ENCODE measurements around the gene HRH1.
"Not testable (repeated sequence)": the region's sequence is repeated elsewhere in the genome, so short reads cannot be mapped to it uniquely, and the experiment has no call there.

HRH1 gene

GRCh38 chr3:11173828-11174465 lies 19.7 kb downstream of the HRH1 start:
- no peak for DNase-seq

DNA sequence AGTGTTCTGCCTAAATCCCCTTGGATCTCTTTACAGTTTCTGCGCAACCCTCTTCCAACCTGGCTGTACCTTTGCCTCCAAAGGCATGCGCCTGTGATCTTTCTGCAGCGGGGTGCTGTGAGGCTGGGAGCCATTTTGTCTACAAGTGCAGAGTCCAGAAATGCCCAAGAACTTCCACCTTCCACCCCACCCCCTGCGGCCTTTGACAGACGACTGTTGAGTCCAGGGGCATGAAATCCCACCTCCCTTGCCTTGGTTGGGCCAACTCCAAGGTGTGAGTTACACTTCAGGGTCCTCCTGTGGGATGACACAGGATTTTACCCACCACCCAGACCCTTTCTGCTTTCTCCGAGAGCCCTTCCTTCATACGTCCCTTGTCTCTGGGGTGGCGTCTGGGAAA lies 24.1 kb downstream of the HRH1 start:
- no peak for DNase-seq

DNA sequence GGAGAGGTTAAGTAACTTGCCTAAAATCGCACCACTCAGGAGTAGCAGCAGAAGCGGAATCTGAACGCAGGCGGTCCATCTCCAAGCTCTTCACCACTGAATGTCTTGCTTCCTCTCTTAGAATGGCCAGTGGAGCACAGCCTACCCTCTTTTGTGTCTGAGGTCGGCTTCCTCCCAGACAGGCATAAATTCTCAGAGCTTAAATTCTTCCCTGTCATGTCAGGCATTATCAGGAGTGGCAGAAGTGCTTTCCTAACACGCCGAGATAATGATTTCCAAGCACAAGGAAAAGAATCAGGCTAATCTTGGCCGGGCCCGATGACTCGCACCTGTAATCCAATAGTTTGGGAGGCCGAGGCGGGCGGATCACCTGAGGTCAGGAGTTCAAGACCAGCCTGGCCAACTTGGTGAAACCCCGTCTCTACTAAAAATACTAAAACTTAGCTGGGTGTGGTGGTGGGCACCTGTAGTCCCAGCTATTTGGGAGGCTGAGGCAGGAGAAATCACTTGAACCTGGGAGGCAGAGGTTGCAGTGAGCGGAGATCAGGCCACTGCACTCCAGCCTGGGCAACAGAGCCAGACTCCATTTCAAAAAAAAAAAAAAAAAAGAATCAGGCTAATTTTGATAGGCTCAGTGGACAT lies 30.2 kb downstream of the HRH1 start:
- not testable (repeated sequence) for DNase-seq

DNA sequence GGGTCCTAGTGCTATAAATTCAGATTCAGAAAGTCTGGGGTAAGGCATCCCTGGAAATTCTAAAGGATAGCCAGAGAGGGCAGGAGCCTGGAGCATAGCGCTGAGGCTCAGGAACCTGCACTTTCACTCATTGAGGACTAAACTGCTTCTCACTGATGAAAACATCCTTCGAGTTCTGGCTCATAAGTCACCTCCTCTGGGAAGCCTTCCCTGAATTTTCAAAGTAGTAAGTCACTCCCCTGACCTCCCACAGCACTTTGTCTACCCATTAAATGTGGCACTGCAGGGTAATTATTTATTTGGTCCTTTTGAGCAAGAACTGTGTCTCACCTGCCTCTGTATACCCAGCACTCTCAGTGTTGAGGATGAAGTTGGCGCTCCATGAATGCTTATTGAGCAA lies 30.9 kb downstream of the HRH1 start:
- DNase-seq = no peak

DNA sequence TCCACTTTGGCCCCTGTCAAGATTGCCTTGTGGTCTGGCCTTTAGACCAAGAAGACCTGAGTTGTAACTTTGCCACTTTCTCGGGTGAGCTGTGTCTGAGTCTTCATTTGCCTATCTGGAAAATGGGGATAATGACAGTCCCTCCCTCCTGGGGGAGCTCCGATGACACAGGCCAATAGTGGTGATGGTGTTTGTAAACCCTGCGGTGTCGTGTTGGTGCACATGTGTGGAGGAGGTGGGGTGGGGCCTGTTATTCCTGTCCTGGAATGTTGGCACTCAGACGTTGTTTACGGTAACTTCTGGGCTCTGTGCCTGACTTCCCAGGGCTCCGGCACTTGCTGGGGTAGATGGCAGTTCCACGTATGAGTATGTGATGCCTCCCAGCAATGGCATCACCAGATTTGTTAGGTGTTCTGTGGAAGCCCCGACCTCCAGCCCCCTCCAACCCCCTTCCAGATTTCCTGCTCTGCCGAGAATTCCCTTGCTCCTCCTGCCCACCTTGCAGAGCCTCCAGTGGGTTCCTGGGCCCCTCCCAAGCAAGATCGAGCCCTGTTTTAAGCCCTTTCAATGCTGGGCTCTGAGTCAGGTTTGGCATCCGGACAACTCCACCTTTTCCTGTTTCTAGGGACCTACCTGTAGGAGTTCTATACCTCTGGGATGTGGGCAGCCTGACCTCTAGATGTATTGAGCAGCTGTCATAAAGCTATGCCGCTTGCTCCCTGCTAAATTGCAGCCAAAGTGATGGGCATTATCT lies 31.4 kb downstream of the HRH1 start:
- DNase-seq = no peak

GRCh38 chr3:11186318-11186692 lies 32.0 kb downstream of the HRH1 start:
- DNase-seq = no peak

DNA sequence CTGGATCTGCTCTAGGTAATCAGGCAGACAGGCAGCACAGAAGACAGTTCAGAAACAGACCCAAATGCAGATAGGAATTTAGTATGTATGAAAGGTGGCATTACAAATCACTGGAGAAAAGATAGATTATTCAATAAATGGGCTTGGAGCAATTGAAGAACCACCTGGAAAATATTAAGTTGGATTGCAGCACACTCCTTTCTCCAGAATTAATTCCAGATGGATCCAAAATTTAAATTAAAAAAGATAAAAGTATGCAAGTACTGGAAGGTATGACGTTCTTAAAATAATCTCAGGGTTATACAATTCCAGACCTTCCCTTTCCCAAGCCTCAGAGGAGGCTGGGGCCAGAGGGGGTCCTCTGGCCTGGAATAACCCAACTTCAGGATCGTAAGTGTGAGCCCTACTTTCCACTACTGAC lies 32.5 kb downstream of the HRH1 start:
- DNase-seq = no peak

GRCh38 chr3:11187681-11188080 lies 33.4 kb downstream of the HRH1 start:
- DNase-seq = no peak

- no peak for DNase-seq
These were observed 33.9 kb downstream of the HRH1 start for GRCh38 chr3:11188231-11188630.

DNA sequence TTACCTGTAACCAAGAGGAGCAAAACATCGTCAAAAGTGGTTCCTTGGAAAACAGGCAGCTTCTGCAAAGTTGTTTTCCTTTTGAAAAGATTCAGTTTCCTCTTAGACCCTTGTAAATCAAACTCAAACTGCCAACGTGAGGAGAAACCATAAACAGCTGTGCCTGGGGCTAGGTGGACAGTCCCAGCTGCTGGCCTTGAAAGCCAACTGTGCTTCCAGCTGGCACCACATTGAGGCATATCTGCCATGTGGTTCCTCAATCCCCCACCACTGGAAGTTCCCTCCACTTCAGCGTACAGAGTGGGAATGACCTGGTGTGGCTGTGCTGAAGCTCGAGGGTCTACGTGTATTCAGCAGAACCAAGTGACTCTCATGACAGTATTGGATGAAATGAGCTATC lies 40.9 kb downstream of the HRH1 start:
- no peak for DNase-seq

DNA sequence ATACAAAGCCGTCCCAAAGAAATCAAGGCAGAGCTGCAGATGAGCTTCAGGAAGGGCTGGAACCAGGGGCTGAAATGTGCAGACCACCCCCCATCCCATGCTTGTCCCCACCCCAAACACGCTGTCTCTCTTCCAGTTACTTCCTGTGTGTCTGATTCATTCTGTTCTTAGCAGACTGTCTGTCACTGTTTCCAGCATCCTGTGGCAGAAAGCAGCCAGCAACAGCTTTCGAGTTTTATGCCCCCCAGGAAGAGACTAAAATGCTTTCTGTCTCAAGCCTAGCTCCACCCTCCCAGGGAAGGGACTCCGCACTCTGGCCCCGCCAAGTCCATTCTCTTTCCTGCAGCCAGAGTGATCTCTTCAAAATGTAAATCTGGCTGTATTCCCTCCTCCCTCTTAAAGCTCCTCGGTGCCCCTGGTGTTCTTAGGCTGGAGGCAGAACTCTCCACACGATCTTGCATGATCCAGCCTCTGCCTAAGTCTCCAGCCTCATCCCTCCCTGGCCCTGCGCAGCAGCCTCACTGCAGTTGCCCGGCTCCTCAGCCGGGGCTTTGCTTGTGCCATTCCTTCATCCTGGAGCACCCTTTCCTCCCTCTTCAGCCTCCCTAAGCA lies 41.5 kb downstream of the HRH1 start:
- DNase-seq = no peak

- DNase-seq = no peak
These were observed 43.2 kb downstream of the HRH1 start for GRCh38 chr3:11197484-11197883.

DNA sequence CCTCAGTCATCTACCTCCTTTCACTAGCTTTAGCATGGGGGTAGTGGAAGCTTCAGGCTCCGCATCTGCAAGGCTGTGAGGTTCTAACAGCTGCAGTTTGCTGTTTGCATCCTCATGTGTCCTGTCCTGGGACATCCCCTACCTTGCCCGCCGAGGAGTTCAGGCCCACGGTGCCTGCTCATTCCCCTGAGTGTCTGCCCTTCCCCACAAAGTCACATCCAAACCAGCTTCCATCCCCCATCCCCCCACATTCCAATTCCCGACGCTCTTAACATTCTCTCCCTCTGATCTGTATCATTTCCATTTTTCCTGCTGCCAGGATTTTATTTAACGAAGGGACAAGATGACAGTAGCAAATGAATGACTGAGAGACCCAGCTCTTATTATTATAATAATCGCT lies 43.8 kb downstream of the HRH1 start:
- DNase-seq = no peak

DNA sequence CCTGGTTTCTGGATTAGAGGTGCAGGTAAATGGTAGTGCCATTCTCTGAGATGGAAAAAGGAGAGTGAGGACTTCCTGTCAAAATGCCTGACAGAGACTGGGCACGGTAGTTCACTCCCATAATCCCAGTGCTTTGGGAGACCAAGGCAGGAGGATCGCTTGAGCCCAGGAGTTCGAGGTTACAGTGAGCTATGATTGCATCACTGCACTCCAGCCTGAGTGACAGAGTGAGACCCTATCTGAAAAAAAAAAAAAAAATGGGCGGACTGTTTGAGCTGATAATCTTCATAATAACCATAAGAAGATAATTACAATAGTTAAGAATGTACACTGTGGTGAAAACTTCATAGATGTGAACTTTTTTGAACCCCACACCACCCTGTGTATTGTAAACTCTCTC lies 44.2 kb downstream of the HRH1 start:
- no peak for DNase-seq

GRCh38 chr3:11199902-11200845 lies 45.9 kb downstream of the HRH1 start:
- DNase-seq = no peak

DNA sequence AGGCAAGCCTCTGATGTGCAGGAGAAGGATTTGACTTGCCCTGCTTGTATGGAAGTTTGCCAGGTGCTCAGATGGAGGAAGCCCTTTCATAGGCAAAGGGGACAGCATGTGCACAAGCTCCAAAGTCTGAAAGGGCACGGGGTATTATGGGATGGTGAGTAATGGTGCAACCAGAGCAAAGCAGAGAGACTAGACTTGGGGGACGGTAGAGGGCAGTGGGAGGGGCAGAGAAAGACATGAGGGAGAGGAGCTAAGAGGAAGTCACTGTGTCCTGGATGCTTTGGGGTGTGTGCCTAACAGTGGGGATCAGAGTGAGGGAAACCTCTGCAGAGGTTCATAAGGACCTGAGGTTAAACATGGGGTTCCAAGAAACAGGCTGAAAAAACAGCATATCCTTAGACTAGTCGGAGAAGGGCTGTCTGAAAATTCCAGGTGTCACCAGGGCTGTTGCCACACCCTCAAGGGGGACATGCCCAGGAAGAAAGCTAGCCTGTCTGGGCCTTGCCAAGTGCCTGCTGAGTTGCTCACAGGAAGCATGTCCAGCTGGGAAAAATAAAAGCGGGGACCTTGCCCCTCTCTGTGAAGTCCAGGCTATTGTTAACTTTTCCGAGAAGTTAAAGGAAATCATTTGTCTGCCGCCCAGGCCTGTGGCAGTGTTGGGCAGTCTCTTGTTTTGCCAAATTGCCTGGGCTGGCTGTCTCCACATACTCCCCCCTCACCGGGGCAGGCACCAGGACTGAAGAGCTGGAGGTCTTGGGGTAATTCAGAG lies 47.1 kb downstream of the HRH1 start:
- DNase-seq = no peak

DNA sequence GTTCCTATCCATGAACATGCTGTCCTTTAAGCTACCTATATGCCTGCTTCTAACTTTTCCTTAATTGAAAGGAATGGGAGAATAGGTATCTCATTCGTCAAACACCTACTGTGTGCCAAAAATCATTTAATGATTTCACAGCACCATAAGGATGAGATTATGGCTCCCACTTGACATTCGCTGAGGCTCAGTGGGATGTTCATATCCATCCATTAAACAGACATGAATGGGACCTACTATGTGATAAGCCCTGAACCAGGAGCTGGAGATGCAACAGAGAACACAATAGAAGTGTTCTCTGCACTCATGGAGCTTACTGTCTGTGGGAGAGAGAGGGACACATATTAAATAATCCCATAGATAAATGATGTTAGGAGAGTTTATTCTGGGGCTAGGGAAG lies 49.7 kb downstream of the HRH1 start:
- no peak for DNase-seq

DNA sequence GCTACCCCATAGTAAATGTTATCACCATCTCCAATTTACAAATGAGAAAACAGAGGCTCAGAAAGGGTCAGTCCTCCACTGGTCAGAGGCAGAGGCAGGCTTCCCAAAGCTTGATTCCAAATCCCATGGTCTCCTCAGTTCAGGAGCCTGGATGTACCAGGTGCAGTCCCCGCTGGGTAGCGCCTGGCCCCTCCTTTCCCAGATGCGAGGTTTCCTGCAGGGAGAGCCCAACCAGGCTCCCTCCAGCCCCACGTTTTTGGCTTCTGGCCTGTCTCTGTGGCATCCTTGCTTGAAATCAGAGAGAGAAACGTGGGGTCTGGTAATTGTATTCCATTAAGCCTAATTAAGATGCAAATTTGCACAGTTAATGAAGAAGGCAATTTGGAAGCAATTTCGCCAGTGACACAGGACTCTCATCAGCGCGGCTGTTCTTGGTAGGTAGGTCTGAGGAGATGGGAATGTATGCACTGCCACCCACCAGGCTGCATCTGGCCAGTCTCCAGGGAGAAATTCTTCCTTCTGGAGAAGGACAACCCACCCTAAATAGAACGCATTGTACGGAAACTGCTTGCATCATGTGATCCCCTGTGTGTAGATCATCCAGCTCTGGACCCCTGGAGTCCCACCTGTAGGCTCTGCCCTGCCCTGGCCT lies 50.5 kb downstream of the HRH1 start:
- no peak for DNase-seq

GRCh38 chr3:11205881-11206280 lies 51.6 kb downstream of the HRH1 start:
- not testable (repeated sequence) for DNase-seq

DNA sequence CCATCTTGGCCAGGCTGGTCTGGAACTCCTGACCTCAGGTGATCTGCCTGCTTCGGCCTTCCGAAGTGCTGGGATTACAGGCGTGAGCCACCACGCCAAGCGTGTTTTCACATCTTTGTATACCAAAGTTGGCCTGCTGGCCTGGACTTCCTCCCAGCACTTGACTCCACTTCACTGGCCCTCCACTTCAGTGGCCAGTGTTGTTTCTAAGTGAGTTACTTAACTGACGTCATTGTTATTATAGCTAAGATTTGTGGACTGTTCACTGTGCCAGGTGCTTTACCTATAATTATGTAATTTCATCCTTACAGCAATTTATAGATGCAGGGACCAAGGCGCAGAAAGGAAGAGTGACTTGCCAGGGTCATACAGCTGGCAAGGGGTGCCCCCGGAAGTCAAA lies 52.0 kb downstream of the HRH1 start:
- DNase-seq = no peak

DNA sequence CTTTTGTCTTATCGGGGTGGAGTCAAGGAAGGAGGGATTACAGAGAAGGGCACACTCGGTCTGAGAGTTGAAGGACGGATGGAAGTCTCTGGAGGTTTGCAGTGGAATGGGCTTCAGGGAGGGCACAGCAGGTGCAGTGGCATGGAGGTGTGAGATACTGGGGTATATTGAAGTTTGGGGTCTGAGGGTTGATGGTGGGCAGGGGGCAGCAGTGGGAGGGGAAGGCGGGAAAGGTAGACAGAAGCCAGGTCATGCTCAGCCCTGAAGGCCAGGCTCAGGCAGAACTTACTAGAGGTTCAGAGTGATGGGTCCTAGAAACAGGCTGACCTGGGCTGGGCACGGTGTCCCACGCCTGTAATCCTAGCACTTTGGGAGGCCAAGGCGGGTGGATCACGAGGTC lies 52.7 kb downstream of the HRH1 start:
- DNase-seq = no peak
